Cardiac fibroblast (primary cell): ENCODE data around the gene MAGOH.

ENCODE experiments used
- DNase-seq, 2 donors: peaks; one replicate each; pipeline versions ENCODE4 v3.0.0 to v3.0.0-alpha.2; 2010; ENCODE audit warnings: low read depth in 2 of 2
- H3K4me3 ChIP-seq, 2 donors: replicated peaks in 1 of 2; 1 replicate in 1 of 2; 2 replicates in 1 of 2; pipeline ENCODE4 v1.5.1; 2011; ENCODE audit warnings: low read depth in 2 of 2, low read length in 2 of 2, mild to moderate bottlenecking in 2 of 2, moderate library complexity in 1 of 2
- CTCF ChIP-seq: IDR thresholded peaks from one replicate; pipeline ENCODE4 v1.5.1; 2011; ENCODE audit warnings: low read depth, mild to moderate bottlenecking, low read length, inconsistent platforms

Gene MAGOH

GRCh38 chr1:53262000-53262399 lies 23.7 kb upstream of the MAGOH start:
- no peak overlapping the region for H3K4me3 ChIP-seq
- DNase-seq, result no peak
- TF ChIP-seq CTCF, result no peak

- H3K4me3 ChIP-seq, result no peak overlapping the region
- TF ChIP-seq CTCF, result no peak
- DNase-seq, result no peak
Measured at GRCh38 chr1:53260631-53261247, 22.4 kb upstream of the MAGOH start.

GRCh38 chr1:53259932-53260331 lies 21.6 kb upstream of the MAGOH start:
- no peak for DNase-seq
- TF ChIP-seq CTCF, result no peak
- no peak overlapping the region for H3K4me3 ChIP-seq

- H3K4me3 ChIP-seq, result no peak overlapping the region
- TF ChIP-seq CTCF, result no peak
- no peak for DNase-seq
Measured at GRCh38 chr1:53258216-53258615, 19.9 kb upstream of the MAGOH start.

DNA sequence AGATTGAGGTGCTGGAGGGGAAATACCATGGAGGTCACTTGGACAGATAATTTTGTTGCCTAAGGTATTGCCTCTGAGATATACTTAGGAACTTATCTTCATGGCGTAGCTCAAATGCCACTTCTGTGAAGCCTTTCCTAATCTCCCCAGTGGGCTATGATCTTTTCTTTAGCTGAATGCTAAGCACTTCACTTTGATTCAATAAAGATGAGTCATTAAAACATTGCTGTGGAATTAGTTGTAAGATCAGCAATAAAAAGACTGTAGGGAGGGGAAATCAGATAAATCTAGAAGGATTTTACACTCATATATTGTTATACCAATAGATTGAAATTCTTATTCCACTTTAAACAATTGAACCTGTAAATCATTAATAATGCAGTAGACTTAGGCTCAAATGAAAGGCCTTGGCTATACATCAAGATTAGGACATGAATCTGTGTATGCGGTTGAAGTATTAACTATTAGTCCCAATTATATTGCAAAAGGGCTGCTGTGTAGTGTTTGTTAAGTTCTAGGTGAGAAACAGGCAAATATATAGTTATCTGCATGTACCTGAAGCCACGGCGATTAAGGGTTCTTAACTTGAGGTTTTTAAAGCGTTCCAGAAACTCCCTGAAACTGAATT lies 19.2 kb upstream of the MAGOH start:
- no peak overlapping the region for H3K4me3 ChIP-seq
- no peak for TF ChIP-seq CTCF
- no peak for DNase-seq

DNA sequence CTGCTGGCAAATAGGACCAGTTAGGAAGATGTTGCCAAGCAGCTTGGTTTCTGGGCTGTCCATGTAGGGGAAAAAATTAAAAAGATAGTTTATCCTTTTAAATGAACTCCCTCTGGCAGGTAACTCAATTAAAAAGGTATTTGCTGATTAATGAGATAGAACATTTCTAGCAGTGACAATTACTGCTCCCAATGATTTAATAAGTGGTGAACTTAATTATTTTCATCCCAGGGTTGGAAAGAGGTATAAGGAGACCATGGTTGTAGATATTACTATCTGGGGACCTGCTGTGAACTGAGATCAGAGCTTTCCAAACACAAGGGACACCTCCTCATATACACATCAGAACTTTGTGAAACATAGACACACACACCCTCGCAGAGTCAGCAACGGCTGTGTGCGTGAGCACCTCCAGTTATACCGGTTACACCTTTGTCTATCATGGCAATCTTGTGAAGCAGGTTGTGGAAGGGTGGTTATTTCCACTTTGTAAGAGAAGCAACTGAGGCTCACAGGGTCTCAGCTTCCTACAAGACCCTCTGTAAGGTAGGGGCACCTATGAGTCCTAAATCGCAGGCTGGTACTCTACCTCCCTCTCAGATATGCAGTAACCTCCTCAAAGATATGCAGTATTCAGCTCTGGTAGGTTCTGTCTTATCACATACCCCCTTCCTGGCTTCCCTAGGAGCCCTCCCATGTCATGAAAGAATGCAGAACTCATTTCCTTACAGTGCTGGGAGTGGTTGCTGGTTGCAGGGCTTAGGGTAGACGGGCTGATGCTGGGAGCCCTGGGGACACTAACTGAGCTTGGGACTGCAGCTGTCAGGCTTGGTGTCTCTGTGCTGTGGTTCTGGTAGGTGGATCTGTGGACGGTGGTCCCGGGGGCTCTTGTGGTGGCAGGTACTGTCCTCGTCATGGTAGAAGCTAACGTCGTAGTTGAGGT lies 18.5 kb upstream of the MAGOH start:
- no peak for DNase-seq
- no peak for TF ChIP-seq CTCF
- H3K4me3 ChIP-seq, result no peak overlapping the region
